OCI-LY3 (cell line): ENCODE results near the gene PKHD1.

Experiments
- H2AFZ ChIP-seq: fragments of 200-600, 300-600 bp; shearing (Covaris generic); 2 replicates; pipeline ENCODE4 v1.6.0; 2014; ENCODE audit warnings: antibody characterized with exemption, low read depth, low read length
- H3K27ac ChIP-seq: fragments of 200-600, 300-600 bp; sonication (generic); 2 replicates; pipeline ENCODE4 v1.5.1; 2014; ENCODE audit warnings: mild to moderate bottlenecking, low read length, moderate library complexity, mixed read lengths
- H3K27me3 ChIP-seq: fragments of 200-600, 300-600 bp; sonication (generic); 2 replicates; pipeline ENCODE4 v1.6.1; 2014; ENCODE audit warnings: low read depth, low read length, mixed read lengths
- H3K36me3 ChIP-seq: fragments of 200-600, 300-600 bp; sonication (generic); replicated peaks from 2 replicates; pipeline ENCODE3; 2014; ENCODE audit warnings: low read depth, low read length, mixed read lengths
- H3K4me1 ChIP-seq: fragments of 300-600, 200-600 bp; sonication (generic); 2 replicates; pipeline ENCODE4 v1.6.1; 2014; ENCODE audit warnings: low read length, mixed read lengths
- H3K4me2 ChIP-seq: fragments of 200-600, 300-600 bp; sonication (generic); 2 replicates; pipeline ENCODE4 v1.6.1; 2014; ENCODE audit warnings: low read length, mixed read lengths
- H3K4me3 ChIP-seq: fragments of 300-600, 200-600 bp; sonication (generic); 2 replicates; pipeline ENCODE4 v1.5.1; 2014; ENCODE audit warnings: antibody characterized with exemption, mild to moderate bottlenecking, low read length, moderate library complexity
- H3K79me2 ChIP-seq: fragments of 300-600, 200-600 bp; shearing (Covaris generic); 2 replicates; pipeline ENCODE4 v1.6.1; 2014; ENCODE audit warnings: mild to moderate bottlenecking, low read length, mixed read lengths
- H3K9ac ChIP-seq: fragments of 300-600, 200-600 bp; shearing (Covaris generic); 2 replicates; pipeline ENCODE4 v1.6.0; 2014; ENCODE audit warnings: mild to moderate bottlenecking, low read length, moderate library complexity
- H3K9me3 ChIP-seq: fragments of 200-600, 300-600 bp; shearing (Covaris generic); 2 replicates; pipeline ENCODE4 v1.6.1; 2014; ENCODE audit warnings: low read length, mixed read lengths; ENCODE audit not compliant: insufficient read depth
- H4K20me1 ChIP-seq: fragments of 200-600, 300-600 bp; sonication (generic); 2 replicates; pipeline ENCODE4 v1.6.1; 2016; ENCODE audit warnings: low read length, mixed read lengths; ENCODE audit not compliant: insufficient read depth
- CTCF ChIP-seq: fragments of 200-600, 300-600 bp; sonication (generic); IDR thresholded peaks from 2 replicates; pipeline ENCODE4 v1.5.1; 2014; ENCODE audit warnings: antibody characterized with exemption, low read length, low read depth
- EZH2phosphoT487 ChIP-seq: fragments of 200-600 bp; shearing (Covaris generic); IDR thresholded peaks from 2 replicates; pipeline ENCODE4 v1.6.1; 2018; ENCODE audit warnings: antibody characterized with exemption, mixed run types, low read depth

PKHD1 gene

DNA sequence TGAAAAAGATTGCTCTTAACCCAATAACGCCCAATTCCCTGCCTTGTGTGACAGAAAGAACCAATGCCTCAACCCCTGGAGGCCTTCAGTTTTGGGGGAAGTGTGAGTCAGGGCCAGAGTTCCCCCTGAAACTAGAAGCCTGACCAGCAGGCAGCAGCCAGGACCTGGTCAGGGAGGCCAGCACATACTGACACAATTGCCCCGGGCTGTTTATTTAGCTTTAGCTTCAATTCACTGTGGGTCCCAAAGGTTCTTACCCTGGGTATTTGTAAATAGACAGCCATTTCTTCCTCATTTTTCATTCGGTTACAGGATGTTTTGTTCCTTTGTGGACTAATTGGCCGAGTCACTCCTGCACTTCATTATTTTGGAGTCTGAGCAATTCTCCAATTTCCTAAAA, 195.6 kb downstream of the PKHD1 start:
- no peak overlapping the region for H2AFZ ChIP-seq
- H3K79me2 ChIP-seq: no peaks in the 10 kb centered on the region
- H3K27ac ChIP-seq: no peak overlapping the region
- TF ChIP-seq EZH2phosphoT487 (no peak), CTCF (no peak)
- H3K9ac ChIP-seq: no peak overlapping the region
- 0 out of 2 replicates have a peak, but pooled peaks cover 2% of the 10 kb centered on the region for H3K27me3 ChIP-seq
- H3K4me3 ChIP-seq: no peak overlapping the region
- H3K36me3 ChIP-seq: no peaks in the 10 kb centered on the region
- H4K20me1 ChIP-seq: no peaks in the 10 kb centered on the region
- no peak overlapping the region for H3K4me2 ChIP-seq
- no peaks in the 10 kb centered on the region for H3K9me3 ChIP-seq
- no peaks in the 10 kb centered on the region for H3K4me1 ChIP-seq

GRCh38 chr6:51887859-51888258, 199.6 kb downstream of the PKHD1 start:
- H3K9me3 ChIP-seq: no peaks in the 10 kb centered on the region
- no peaks in the 10 kb centered on the region for H3K79me2 ChIP-seq
- H3K4me1 ChIP-seq: no peaks in the 10 kb centered on the region
- TF ChIP-seq CTCF: no peak
- no peak for TF ChIP-seq EZH2phosphoT487
- H3K9ac ChIP-seq: no peak overlapping the region
- no peaks in the 10 kb centered on the region for H4K20me1 ChIP-seq
- H3K4me3 ChIP-seq: no peak overlapping the region
- no peaks in the 10 kb centered on the region for H3K36me3 ChIP-seq
- H3K27ac ChIP-seq: no peak overlapping the region
- H2AFZ ChIP-seq: no peak overlapping the region
- H3K4me2 ChIP-seq: no peak overlapping the region
- H3K27me3 ChIP-seq: peaks cover 23% of the 10 kb centered on the region

DNA sequence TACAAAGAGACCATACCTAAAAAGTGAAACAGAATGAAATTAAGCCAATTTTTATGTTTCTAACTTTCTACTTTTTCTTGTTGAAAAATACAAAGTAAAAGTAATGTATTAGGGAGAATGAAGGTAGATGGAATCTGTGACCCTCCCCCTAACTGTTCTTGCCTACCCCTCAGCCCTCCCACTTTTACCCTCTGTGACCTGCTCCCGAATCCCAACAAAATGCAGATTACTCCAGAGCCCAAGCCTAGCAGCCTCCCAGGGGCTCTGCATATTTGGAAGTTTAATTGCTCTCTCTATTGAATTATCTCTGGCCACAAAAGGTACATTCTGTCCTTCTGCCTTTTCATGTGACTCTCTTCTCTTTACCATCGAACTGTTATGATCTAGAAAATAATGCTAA, 201.5 kb downstream of the PKHD1 start:
- Histone ChIP-seq H2AFZ (no peak overlapping the region), H4K20me1 (no peaks in the 10 kb centered on the region), H3K4me1 (no peaks in the 10 kb centered on the region), H3K9ac (no peak overlapping the region), H3K9me3 (no peaks in the 10 kb centered on the region), H3K4me2 (no peak overlapping the region), H3K27ac (no peak overlapping the region), H3K4me3 (no peak overlapping the region), H3K27me3 (peaks cover 32% of the 10 kb centered on the region), H3K36me3 (no peaks in the 10 kb centered on the region), H3K79me2 (no peaks in the 10 kb centered on the region)
- TF ChIP-seq CTCF (no peak), EZH2phosphoT487 (no peak)

DNA sequence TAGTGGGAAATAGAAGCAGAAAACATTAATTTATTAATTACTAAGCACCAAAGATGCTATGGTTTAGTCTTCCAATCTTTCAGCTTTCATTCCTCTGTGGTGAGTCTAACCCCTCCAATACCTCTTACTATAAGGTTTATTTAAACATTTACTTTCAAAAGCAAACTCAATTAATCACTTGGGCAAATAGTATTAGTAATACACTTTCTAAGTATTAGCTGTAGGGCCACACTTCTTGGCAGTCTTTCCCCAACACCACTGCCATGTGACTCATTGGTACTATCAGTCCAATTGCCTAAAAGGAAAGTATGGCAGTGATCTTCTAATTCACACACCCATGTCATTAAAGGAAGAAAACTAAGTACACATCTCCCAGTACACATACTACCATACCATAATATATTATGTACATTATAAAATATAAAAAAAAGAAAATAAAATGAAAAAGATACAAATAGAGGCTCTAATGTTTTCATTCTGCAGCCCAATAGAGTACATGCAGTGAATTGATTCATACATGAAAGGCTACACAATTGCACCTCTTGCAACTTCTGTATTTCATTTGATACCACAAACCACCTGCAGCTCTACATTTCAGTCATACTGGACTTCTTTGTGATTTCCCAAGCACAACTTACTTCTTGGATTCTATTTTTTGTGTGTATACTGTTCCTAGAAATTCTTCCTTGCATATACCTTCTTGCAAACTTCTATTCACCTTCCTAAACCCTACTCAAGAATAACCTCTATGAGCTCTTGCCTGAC, 218.6 kb downstream of the PKHD1 start:
- no peaks in the 10 kb centered on the region for H3K79me2 ChIP-seq
- no peaks in the 10 kb centered on the region for H4K20me1 ChIP-seq
- H3K9ac ChIP-seq: no peak overlapping the region
- H3K36me3 ChIP-seq: no peaks in the 10 kb centered on the region
- H3K27me3 ChIP-seq: peaks cover 41% of the 10 kb centered on the region
- H3K4me1 ChIP-seq: peaks cover 4% of the 10 kb centered on the region; the same call in 1 of the 2 replicates
- no peak overlapping the region for H2AFZ ChIP-seq
- TF ChIP-seq CTCF: no peak
- TF ChIP-seq EZH2phosphoT487: no peak
- no peak overlapping the region for H3K4me3 ChIP-seq
- H3K27ac ChIP-seq: no peak overlapping the region
- H3K4me2 ChIP-seq: no peak overlapping the region
- no peaks in the 10 kb centered on the region for H3K9me3 ChIP-seq
